Measurements from ENCODE around the gene CLRN1. TPM values are rescaled to one million over a fixed set of nuclear protein-coding genes. Genes with fewer than 3 reads are reported as not detected.

Gene CLRN1
- total RNA-seq, 2 donors from 2014 or later = not detected

DNA sequence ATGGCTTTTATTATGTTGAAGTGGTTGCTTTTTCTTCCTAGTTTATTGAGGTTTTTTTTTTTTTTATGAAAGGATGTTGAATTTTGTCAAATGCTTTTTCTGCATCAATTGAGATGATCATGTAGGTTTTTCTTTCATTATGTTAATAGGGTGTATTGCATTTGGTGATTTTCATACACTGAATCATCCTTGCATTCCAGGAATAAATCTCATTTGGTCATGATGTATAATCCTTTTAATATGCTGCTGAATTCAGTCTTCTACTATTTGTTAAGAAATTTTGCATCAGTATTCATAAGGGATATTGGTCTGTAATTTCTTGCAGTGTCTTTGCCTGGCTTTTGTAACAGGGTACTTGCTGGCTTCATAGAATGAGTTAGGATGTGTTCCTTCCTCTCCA is 11.5 kb upstream of the CLRN1 start:
- H3K36me3 Mint-ChIP-seq (ENCODE audit: low read depth) = no peaks in the 10 kb centered on the region
- TF ChIP-seq CTCF (conservative IDR thresholded peaks at IDR 0.05) = no peak
- no peaks in the 10 kb centered on the region for H3K4me1 ChIP-seq (ENCODE audit: control insufficient read depth, insufficient read depth, low read length)
- H3K27ac ChIP-seq (ENCODE audit: low read depth, low read length) = no peak overlapping the region
- H3K27ac Mint-ChIP-seq = no peak overlapping the region
- H3K4me3 Mint-ChIP-seq = no peak overlapping the region
- no peaks in the 10 kb centered on the region for H3K4me1 Mint-ChIP-seq
- no peaks in the 10 kb centered on the region for H3K27me3 Mint-ChIP-seq (ENCODE audit: insufficient read depth)
- no peaks in the 10 kb centered on the region for H3K9me3 Mint-ChIP-seq
- DNase-seq = no peak
- no peaks in the 10 kb centered on the region for H3K36me3 ChIP-seq (ENCODE audit: control insufficient read depth, insufficient read depth, low read length)
- H3K9ac ChIP-seq (ENCODE audit: extremely low read depth, low read length, poor library complexity, severe bottlenecking) = no peak overlapping the region
- H3K27me3 ChIP-seq (ENCODE audit: control insufficient read depth, insufficient read depth, low read length, poor library complexity, severe bottlenecking) = no peaks in the 10 kb centered on the region
- H3K9me3 ChIP-seq (ENCODE audit: control insufficient read depth, low read length) = no peaks in the 10 kb centered on the region
- H3K4me3 ChIP-seq (ENCODE audit: low read length) = no peak overlapping the region

- no peak for TF ChIP-seq CTCF (conservative IDR thresholded peaks at IDR 0.05)
- Mint-ChIP-seq H3K27ac (no peak overlapping the region), H3K36me3 (ENCODE audit: low read depth) (no peaks in the 10 kb centered on the region), H3K9me3 (no peaks in the 10 kb centered on the region), H3K4me3 (no peak overlapping the region), H3K27me3 (ENCODE audit: insufficient read depth) (no peaks in the 10 kb centered on the region), H3K4me1 (peaks cover 16% of the 10 kb centered on the region)
- no peak for DNase-seq
- peaks cover 4% of the 10 kb centered on the region for H3K4me1 ChIP-seq (ENCODE audit: control insufficient read depth, insufficient read depth, low read length)
- H3K4me3 ChIP-seq (ENCODE audit: low read length) = no peak overlapping the region
- no peak overlapping the region for H3K9ac ChIP-seq (ENCODE audit: extremely low read depth, low read length, poor library complexity, severe bottlenecking)
- 92 to 96% methylated on average over 4 of the region's 4 CpGs for WGBS, 2 experiments (ENCODE audit: insufficient coverage in 1 of 2, insufficient read length in 1 of 2)
- no peak overlapping the region for H3K27ac ChIP-seq (ENCODE audit: low read depth, low read length)
- H3K36me3 ChIP-seq (ENCODE audit: control insufficient read depth, insufficient read depth, low read length) = no peaks in the 10 kb centered on the region
- H3K27me3 ChIP-seq (ENCODE audit: control insufficient read depth, insufficient read depth, low read length, poor library complexity, severe bottlenecking) = no peaks in the 10 kb centered on the region
- no peaks in the 10 kb centered on the region for H3K9me3 ChIP-seq (ENCODE audit: control insufficient read depth, low read length)
Measured at GRCh38 chr3:150978566-150979148, 6.1 kb upstream of the CLRN1 start.

DNA sequence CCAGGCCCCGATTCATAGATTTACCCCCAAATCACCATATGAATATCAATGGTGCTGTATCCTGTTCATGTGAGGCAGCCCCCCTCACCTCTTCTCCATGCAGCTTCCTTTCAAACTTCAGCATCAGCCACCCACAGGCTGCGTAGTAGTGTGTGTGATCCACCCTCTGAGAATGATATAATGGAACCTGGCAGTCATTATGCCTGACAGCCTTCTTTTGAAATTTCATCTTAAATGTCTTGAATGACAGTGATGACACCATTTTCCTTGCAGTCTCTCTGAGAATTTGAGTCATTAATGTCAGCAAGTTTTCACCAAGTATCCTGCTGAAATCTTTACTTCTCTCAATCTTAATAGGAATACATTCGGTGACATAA is 3.5 kb upstream of the CLRN1 start:
- DNase-seq = no peak
- no peaks in the 10 kb centered on the region for H3K9me3 Mint-ChIP-seq
- H3K36me3 Mint-ChIP-seq (ENCODE audit: low read depth) = no peaks in the 10 kb centered on the region
- Histone ChIP-seq H3K9ac (ENCODE audit: extremely low read depth, low read length, poor library complexity, severe bottlenecking) (no peak overlapping the region), H3K27ac (ENCODE audit: low read depth, low read length) (no peak overlapping the region), H3K4me3 (ENCODE audit: low read length) (no peak overlapping the region), H3K27me3 (ENCODE audit: control insufficient read depth, insufficient read depth, low read length, poor library complexity, severe bottlenecking) (no peaks in the 10 kb centered on the region), H3K36me3 (ENCODE audit: control insufficient read depth, insufficient read depth, low read length) (no peaks in the 10 kb centered on the region), H3K9me3 (ENCODE audit: control insufficient read depth, low read length) (no peaks in the 10 kb centered on the region), H3K4me1 (ENCODE audit: control insufficient read depth, insufficient read depth, low read length) (peaks cover 11% of the 10 kb centered on the region)
- H3K4me3 Mint-ChIP-seq = no peak overlapping the region
- no peaks in the 10 kb centered on the region for H3K27me3 Mint-ChIP-seq (ENCODE audit: insufficient read depth)
- peaks cover 25% of the 10 kb centered on the region for H3K4me1 Mint-ChIP-seq
- no peak for TF ChIP-seq CTCF (conservative IDR thresholded peaks at IDR 0.05)
- H3K27ac Mint-ChIP-seq = no peak overlapping the region
- 36 to 67% methylated on average over 2 to 3 of the region's 3 CpGs for WGBS, 2 experiments (ENCODE audit: insufficient coverage in 1 of 2, insufficient read length in 1 of 2)
